ENCODE data around the gene RCAN3. TPM values are rescaled to one million over a fixed set of nuclear protein-coding genes. Genes with fewer than 3 reads are reported as not detected.

Gene RCAN3
- total RNA-seq, 1 donor from 2014 or later = 4.2 TPM

GRCh38 chr1:24498589-24498988 is 4.0 kb upstream of the RCAN3 start:
- Histone ChIP-seq H3K27ac (ENCODE audit: low read depth, low read length) (no peak overlapping the region), H3K9me3 (ENCODE audit: control insufficient read depth in 3 of 3, low read length in 3 of 3) (no peaks in the 10 kb centered on the region), H3K36me3 (ENCODE audit: control insufficient read depth in 3 of 3, insufficient read depth in 3 of 3, low read length in 3 of 3) (no peaks in the 10 kb centered on the region), H3K4me1 (ENCODE audit: control insufficient read depth in 3 of 3, insufficient read depth in 3 of 3, low read length in 3 of 3) (peaks cover 3 to 11% (median 3%) of the 10 kb centered on the region in 3 donors), H3K9ac (ENCODE audit: low read depth in 1 of 3, low read length in 3 of 3) (no peak overlapping the region), H3K27me3 (ENCODE audit: control insufficient read depth in 3 of 3, insufficient read depth in 3 of 3, low read length in 3 of 3) (peaks cover 4 to 16% (median 7%) of the 10 kb centered on the region in 3 donors), H3K4me3 (ENCODE audit: low read length in 3 of 3) (no peak overlapping the region)

GRCh38 chr1:24500448-24501048 is 2.1 kb upstream of the RCAN3 start:
- H3K4me3 ChIP-seq (ENCODE audit: low read length in 3 of 3) = no peak overlapping the region
- peaks cover 4 to 16% (median 7%) of the 10 kb centered on the region in 3 donors for H3K27me3 ChIP-seq (ENCODE audit: control insufficient read depth in 3 of 3, insufficient read depth in 3 of 3, low read length in 3 of 3)

DNA sequence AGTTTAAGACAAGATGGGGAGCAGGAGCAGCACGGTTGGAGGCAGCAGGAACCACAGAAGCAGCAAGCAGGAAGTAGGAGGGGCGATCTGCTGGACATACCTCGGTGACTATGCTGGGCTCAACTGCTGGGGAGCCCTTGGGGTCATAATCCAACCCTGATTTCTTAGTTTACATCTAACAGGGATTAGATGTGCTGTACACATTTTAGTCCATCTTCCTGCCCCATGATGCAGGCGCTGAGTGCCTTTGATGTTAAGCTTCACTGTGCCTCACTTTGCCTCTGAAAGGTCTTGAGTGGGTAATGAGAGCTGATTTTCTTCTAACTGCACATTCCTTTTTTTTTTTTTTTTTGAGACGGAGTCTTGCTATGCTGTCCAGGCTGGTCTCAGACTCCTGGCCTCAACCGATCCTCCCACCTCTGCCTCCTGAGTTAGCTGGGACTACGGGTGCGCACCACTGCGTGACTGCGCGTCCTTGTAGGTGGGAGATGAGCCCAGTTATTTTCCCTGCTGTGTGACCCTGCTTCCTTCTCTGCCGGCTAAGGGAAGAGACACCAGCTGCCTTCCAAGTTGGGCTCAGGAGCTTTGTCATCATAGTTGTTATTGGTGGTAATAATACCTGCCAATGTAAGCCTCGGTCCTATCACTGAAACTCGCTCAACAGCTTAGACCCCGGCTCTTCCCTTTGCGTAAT is 1.1 kb upstream of the RCAN3 start:
- H3K4me1 ChIP-seq (ENCODE audit: control insufficient read depth in 3 of 3, insufficient read depth in 3 of 3, low read length in 3 of 3) = peaks cover 3 to 16% (median 3%) of the 10 kb centered on the region in 3 donors
- H3K9me3 ChIP-seq (ENCODE audit: control insufficient read depth in 3 of 3, low read length in 3 of 3) = no peaks in the 10 kb centered on the region
- no peaks in the 10 kb centered on the region for H3K36me3 ChIP-seq (ENCODE audit: control insufficient read depth in 3 of 3, insufficient read depth in 3 of 3, low read length in 3 of 3)
- no peak overlapping the region for H3K27ac ChIP-seq (ENCODE audit: low read depth, low read length)
- H3K4me3 ChIP-seq (ENCODE audit: low read length in 3 of 3) = peak overlapping the region; percentile 71 to 79 (median 73)
- H3K27me3 ChIP-seq (ENCODE audit: control insufficient read depth in 3 of 3, insufficient read depth in 3 of 3, low read length in 3 of 3) = peaks cover 4 to 18% (median 4%) of the 10 kb centered on the region in 3 donors
- peak overlapping the region in 1 of 3 donors; percentile 15 for H3K9ac ChIP-seq (ENCODE audit: low read depth in 1 of 3, low read length in 3 of 3)

More at GRCh38 chr1:24500448-24501048, 2.1 kb upstream of the RCAN3 start:
- Histone ChIP-seq H3K9ac (ENCODE audit: low read depth in 1 of 3, low read length in 3 of 3) (no peak overlapping the region), H3K36me3 (ENCODE audit: control insufficient read depth in 3 of 3, insufficient read depth in 3 of 3, low read length in 3 of 3) (no peaks in the 10 kb centered on the region), H3K27ac (ENCODE audit: low read depth, low read length) (no peak overlapping the region), H3K9me3 (ENCODE audit: control insufficient read depth in 3 of 3, low read length in 3 of 3) (no peaks in the 10 kb centered on the region), H3K4me1 (ENCODE audit: control insufficient read depth in 3 of 3, insufficient read depth in 3 of 3, low read length in 3 of 3) (peaks cover 3 to 16% (median 3%) of the 10 kb centered on the region in 3 donors)

GRCh38 chr1:24502065-24502708 is 449 bp upstream of the RCAN3 start:
- Histone ChIP-seq H3K27me3 (ENCODE audit: control insufficient read depth in 3 of 3, insufficient read depth in 3 of 3, low read length in 3 of 3) (peaks cover 4 to 18% (median 4%) of the 10 kb centered on the region in 3 donors), H3K9me3 (ENCODE audit: control insufficient read depth in 3 of 3, low read length in 3 of 3) (no peaks in the 10 kb centered on the region), H3K27ac (ENCODE audit: low read depth, low read length) (peak overlapping the region; percentile 56), H3K36me3 (ENCODE audit: control insufficient read depth in 3 of 3, insufficient read depth in 3 of 3, low read length in 3 of 3) (no peaks in the 10 kb centered on the region), H3K4me1 (ENCODE audit: control insufficient read depth in 3 of 3, insufficient read depth in 3 of 3, low read length in 3 of 3) (peaks cover 3 to 19% (median 3%) of the 10 kb centered on the region in 3 donors), H3K9ac (ENCODE audit: low read depth in 1 of 3, low read length in 3 of 3) (peak overlapping the region; percentile 15 to 68 (median 68)), H3K4me3 (ENCODE audit: low read length in 3 of 3) (peak overlapping the region; percentile 71 to 79 (median 73))

GRCh38 chr1:24503059-24503751 is 569 bp downstream of the RCAN3 start:
- H3K36me3 ChIP-seq (ENCODE audit: control insufficient read depth in 3 of 3, insufficient read depth in 3 of 3, low read length in 3 of 3) = no peaks in the 10 kb centered on the region
- H3K27me3 ChIP-seq (ENCODE audit: control insufficient read depth in 3 of 3, insufficient read depth in 3 of 3, low read length in 3 of 3) = peaks cover 2 to 18% (median 4%) of the 10 kb centered on the region in 3 donors
- peak overlapping the region; percentile 27 to 61 (median 42) for H3K9ac ChIP-seq (ENCODE audit: low read depth in 1 of 3, low read length in 3 of 3)
- peak overlapping the region; percentile 52 to 71 (median 63) for H3K4me3 ChIP-seq (ENCODE audit: low read length in 3 of 3)
- no peaks in the 10 kb centered on the region for H3K9me3 ChIP-seq (ENCODE audit: control insufficient read depth in 3 of 3, low read length in 3 of 3)
- no peak overlapping the region for H3K27ac ChIP-seq (ENCODE audit: low read depth, low read length)
- peaks cover 3 to 23% (median 3%) of the 10 kb centered on the region in 3 donors for H3K4me1 ChIP-seq (ENCODE audit: control insufficient read depth in 3 of 3, insufficient read depth in 3 of 3, low read length in 3 of 3)

- peak overlapping the region in 1 of 3 donors; percentile 6 for H3K9ac ChIP-seq (ENCODE audit: low read depth in 1 of 3, low read length in 3 of 3)
- no peak overlapping the region for H3K27ac ChIP-seq (ENCODE audit: low read depth, low read length)
- no peaks in the 10 kb centered on the region for H3K9me3 ChIP-seq (ENCODE audit: control insufficient read depth in 3 of 3, low read length in 3 of 3)
- H3K4me3 ChIP-seq (ENCODE audit: low read length in 3 of 3) = peak overlapping the region in 2 of 3 donors; percentile 63 to 66
- peaks cover 0 to 13% (median 4%) of the 10 kb centered on the region in 3 donors for H3K27me3 ChIP-seq (ENCODE audit: control insufficient read depth in 3 of 3, insufficient read depth in 3 of 3, low read length in 3 of 3)
- no peaks in the 10 kb centered on the region for H3K36me3 ChIP-seq (ENCODE audit: control insufficient read depth in 3 of 3, insufficient read depth in 3 of 3, low read length in 3 of 3)
- H3K4me1 ChIP-seq (ENCODE audit: control insufficient read depth in 3 of 3, insufficient read depth in 3 of 3, low read length in 3 of 3) = peaks cover 3 to 25% (median 3%) of the 10 kb centered on the region in 3 donors
Observed at GRCh38 chr1:24503870-24504523, 1.4 kb downstream of the RCAN3 start.

DNA sequence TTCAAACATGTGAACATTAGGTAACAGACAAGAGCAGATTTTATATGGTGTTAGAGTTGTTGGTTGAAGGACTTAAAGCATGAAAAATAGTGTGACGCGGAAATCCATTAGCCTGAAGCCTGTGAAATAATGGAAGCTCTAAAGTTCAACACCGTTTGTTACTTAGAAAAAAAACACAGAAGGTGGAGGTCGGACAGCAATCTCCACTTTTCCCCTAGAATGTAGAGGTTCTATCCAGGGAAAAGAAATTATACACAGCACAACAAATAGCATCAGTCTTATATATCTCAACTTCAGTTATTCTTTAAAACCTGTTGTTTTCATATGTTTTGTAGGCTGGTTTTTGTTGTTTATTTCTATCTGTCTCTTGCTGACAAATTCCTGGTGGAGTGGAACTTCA is 1.9 kb downstream of the RCAN3 start:
- H3K4me3 ChIP-seq (ENCODE audit: low read length in 3 of 3) = no peak overlapping the region
- H3K36me3 ChIP-seq (ENCODE audit: control insufficient read depth in 3 of 3, insufficient read depth in 3 of 3, low read length in 3 of 3) = no peaks in the 10 kb centered on the region
- no peak overlapping the region for H3K27ac ChIP-seq (ENCODE audit: low read depth, low read length)
- no peak overlapping the region for H3K9ac ChIP-seq (ENCODE audit: low read depth in 1 of 3, low read length in 3 of 3)
- peaks cover 0 to 12% (median 4%) of the 10 kb centered on the region in 3 donors for H3K27me3 ChIP-seq (ENCODE audit: control insufficient read depth in 3 of 3, insufficient read depth in 3 of 3, low read length in 3 of 3)
- H3K4me1 ChIP-seq (ENCODE audit: control insufficient read depth in 3 of 3, insufficient read depth in 3 of 3, low read length in 3 of 3) = peaks cover 3 to 25% (median 3%) of the 10 kb centered on the region in 3 donors
- no peaks in the 10 kb centered on the region for H3K9me3 ChIP-seq (ENCODE audit: control insufficient read depth in 3 of 3, low read length in 3 of 3)

DNA sequence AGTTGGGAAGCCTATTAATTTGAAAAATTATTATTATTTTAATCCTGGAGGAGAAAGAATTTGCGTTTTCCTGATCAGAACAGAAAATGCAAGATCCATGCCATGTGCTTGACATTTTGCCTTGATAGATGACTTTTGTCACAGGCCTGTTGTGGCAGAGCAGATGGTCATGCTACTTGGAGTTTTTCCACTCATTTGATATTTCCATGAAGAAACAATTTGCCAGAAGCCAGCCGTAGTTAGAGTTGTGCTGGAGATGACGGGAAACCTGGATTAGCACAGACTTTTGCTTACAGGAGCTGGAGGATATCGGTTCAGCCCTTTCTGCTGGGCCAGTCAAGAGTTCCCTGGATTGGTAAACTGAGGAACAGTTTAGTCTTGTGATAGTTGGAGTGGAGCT is 3.2 kb downstream of the RCAN3 start:
- no peak overlapping the region for H3K4me3 ChIP-seq (ENCODE audit: low read length in 3 of 3)
- no peak overlapping the region for H3K27ac ChIP-seq (ENCODE audit: low read depth, low read length)
- no peak overlapping the region for H3K9ac ChIP-seq (ENCODE audit: low read depth in 1 of 3, low read length in 3 of 3)
- H3K4me1 ChIP-seq (ENCODE audit: control insufficient read depth in 3 of 3, insufficient read depth in 3 of 3, low read length in 3 of 3) = peaks cover 3 to 30% (median 3%) of the 10 kb centered on the region in 3 donors
- H3K27me3 ChIP-seq (ENCODE audit: control insufficient read depth in 3 of 3, insufficient read depth in 3 of 3, low read length in 3 of 3) = peaks cover 0 to 9% (median 4%) of the 10 kb centered on the region in 3 donors
- H3K9me3 ChIP-seq (ENCODE audit: control insufficient read depth in 3 of 3, low read length in 3 of 3) = no peaks in the 10 kb centered on the region
- H3K36me3 ChIP-seq (ENCODE audit: control insufficient read depth in 3 of 3, insufficient read depth in 3 of 3, low read length in 3 of 3) = no peaks in the 10 kb centered on the region

GRCh38 chr1:24506691-24507381 is 4.2 kb downstream of the RCAN3 start:
- Histone ChIP-seq H3K9ac (ENCODE audit: low read depth in 1 of 3, low read length in 3 of 3) (no peak overlapping the region), H3K27ac (ENCODE audit: low read depth, low read length) (no peak overlapping the region), H3K4me3 (ENCODE audit: low read length in 3 of 3) (no peak overlapping the region), H3K36me3 (ENCODE audit: control insufficient read depth in 3 of 3, insufficient read depth in 3 of 3, low read length in 3 of 3) (no peaks in the 10 kb centered on the region), H3K9me3 (ENCODE audit: control insufficient read depth in 3 of 3, low read length in 3 of 3) (no peaks in the 10 kb centered on the region), H3K4me1 (ENCODE audit: control insufficient read depth in 3 of 3, insufficient read depth in 3 of 3, low read length in 3 of 3) (peaks cover 2 to 27% (median 3%) of the 10 kb centered on the region in 3 donors), H3K27me3 (ENCODE audit: control insufficient read depth in 3 of 3, insufficient read depth in 3 of 3, low read length in 3 of 3) (peaks cover 0 to 8% (median 1%) of the 10 kb centered on the region in 3 donors)
